ENCODE measurements around the gene ZBP1.

ZBP1 gene

DNA sequence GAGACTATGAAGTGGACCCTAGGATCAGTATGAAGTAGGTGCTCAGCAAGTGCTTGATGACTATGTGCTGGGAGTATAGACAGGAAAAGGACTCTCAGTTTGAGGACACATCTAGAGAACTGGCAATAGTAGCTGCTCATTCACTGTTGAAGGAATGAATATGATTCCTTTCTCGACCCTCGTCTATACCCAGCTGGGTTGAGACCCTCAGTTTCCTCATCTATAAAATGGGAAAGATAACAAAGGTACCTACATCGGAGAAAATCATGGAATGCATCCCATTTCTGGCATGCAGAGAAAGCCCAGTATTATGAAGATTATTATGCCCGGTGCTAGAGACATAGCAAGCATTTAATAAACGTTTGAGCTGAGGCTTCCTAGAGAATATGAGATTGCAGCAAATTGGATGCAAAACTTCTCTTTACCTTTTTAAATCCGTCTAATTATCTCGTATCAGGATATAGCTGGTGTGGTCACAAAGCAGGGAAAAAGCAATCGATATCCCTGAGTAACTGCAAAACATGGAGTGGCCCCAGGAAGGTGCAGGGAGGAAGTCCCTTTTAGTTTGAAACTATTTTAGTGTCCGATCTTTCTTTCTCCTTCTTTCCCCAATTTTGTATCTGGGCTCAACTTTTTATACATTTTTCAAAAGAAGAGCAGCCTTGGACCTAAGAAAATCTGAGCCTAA lies 62.2 kb downstream of the ZBP1 start:
- DNase-seq (ENCODE audit: low read depth): no peak
- TF ChIP-seq, protein P1, sequence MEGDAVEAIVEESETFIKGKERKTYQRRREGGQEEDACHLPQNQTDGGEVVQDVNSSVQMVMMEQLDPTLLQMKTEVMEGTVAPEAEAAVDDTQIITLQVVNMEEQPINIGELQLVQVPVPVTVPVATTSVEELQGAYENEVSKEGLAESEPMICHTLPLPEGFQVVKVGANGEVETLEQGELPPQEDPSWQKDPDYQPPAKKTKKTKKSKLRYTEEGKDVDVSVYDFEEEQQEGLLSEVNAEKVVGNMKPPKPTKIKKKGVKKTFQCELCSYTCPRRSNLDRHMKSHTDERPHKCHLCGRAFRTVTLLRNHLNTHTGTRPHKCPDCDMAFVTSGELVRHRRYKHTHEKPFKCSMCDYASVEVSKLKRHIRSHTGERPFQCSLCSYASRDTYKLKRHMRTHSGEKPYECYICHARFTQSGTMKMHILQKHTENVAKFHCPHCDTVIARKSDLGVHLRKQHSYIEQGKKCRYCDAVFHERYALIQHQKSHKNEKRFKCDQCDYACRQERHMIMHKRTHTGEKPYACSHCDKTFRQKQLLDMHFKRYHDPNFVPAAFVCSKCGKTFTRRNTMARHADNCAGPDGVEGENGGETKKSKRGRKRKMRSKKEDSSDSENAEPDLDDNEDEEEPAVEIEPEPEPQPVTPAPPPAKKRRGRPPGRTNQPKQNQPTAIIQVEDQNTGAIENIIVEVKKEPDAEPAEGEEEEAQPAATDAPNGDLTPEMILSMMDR (IDR thresholded peaks at IDR 0.05; ENCODE audit: insufficient read depth, low read depth, low read length, missing control alignments): no peak
- no peak overlapping the region for H3K4me3 ChIP-seq (ENCODE audit: low read depth, low read length)

DNA sequence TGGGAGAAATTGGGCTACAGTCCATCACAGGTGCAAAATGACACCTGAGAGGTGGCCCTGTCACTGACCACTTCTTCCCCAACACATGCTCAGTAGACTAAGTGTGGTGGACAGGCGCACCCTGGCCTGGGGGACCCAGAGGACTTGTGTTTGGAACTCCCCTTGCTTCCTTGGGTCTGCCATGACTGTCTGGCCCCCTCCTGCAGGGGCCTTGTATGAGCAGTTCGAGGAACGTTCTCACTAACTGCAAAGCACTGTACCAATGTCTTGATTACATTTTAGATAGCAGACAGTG lies 63.3 kb downstream of the ZBP1 start:
- no peak overlapping the region for H3K4me3 ChIP-seq (ENCODE audit: low read depth, low read length)
- DNase-seq (ENCODE audit: low read depth): no peak
- TF ChIP-seq, protein P1 (IDR thresholded peaks at IDR 0.05; ENCODE audit: insufficient read depth, low read depth, low read length, missing control alignments): no peak

DNA sequence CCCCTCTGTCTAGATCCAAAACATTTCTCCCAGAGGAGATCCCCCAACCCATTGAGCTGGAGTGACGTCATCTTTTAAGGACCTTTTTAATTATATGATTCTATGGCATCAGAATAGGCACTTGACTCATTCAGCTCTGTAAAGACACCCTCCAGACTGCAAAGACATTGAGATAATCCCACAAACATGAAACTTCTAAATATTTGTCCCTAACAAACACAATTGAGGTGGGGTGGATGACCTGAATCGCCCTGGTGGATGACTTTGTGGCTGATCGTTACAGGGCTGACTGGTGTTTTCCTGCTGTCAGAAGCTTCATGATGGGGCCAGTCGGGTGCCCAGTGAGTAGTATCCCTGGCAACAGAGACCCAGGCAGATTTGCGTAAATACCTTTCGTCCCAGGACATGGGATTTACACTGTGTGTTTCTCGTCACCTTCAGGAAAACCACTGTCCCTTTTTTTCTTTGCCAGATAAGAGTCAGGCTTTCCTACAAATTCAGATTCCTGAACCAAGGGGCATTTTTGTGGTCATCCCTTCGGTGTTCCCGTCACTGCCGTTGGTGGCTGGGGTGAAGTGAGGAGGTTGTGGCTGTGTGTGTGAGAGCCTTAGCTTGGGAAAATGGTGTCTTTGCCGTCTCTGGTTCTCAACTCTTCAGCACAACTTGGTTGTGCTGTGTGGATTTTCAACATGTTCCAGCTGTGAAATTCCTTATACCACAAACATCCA lies 64.6 kb downstream of the ZBP1 start:
- no peak for DNase-seq (ENCODE audit: low read depth)
- no peak overlapping the region for H3K4me3 ChIP-seq (ENCODE audit: low read depth, low read length)
- TF ChIP-seq, protein P1 (IDR thresholded peaks at IDR 0.05; ENCODE audit: insufficient read depth, low read depth, low read length, missing control alignments): no peak

Data from GM12865 (cell line).